Measurements from ENCODE around the gene CCDC40.

CCDC40 gene

DNA sequence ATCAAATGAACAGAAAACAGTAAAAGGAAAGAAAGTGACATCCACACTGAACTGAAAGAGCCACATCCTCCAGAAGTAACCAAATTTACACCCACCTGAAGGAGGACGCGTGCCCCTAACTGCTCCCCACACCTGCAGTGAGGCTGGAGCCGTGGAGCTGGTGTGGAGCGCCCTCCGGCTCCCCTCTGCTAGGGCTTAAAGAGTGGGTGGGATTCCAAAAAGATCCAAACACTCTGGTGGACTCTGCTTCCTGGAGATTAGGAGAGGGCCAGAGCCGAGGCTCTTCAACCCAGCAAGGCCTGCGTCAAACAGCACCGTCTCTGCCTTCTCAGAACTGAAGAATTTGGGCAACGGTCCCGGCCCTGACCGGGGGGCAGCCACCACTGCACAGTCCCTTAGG lies 15.2 kb downstream of the CCDC40 start:
- DNase-seq: no peak

- DNase-seq: no peak
Measured at GRCh38 chr17:80053102-80053501, 16.7 kb downstream of the CCDC40 start.

GRCh38 chr17:80055597-80055996 lies 19.2 kb downstream of the CCDC40 start:
- no peak for DNase-seq

- DNase-seq: no peak
Measured at GRCh38 chr17:80058311-80058955, 22.0 kb downstream of the CCDC40 start.

GRCh38 chr17:80060644-80061043 lies 24.2 kb downstream of the CCDC40 start:
- DNase-seq: no peak

GRCh38 chr17:80061421-80061820 lies 25.0 kb downstream of the CCDC40 start:
- no peak for DNase-seq

DNA sequence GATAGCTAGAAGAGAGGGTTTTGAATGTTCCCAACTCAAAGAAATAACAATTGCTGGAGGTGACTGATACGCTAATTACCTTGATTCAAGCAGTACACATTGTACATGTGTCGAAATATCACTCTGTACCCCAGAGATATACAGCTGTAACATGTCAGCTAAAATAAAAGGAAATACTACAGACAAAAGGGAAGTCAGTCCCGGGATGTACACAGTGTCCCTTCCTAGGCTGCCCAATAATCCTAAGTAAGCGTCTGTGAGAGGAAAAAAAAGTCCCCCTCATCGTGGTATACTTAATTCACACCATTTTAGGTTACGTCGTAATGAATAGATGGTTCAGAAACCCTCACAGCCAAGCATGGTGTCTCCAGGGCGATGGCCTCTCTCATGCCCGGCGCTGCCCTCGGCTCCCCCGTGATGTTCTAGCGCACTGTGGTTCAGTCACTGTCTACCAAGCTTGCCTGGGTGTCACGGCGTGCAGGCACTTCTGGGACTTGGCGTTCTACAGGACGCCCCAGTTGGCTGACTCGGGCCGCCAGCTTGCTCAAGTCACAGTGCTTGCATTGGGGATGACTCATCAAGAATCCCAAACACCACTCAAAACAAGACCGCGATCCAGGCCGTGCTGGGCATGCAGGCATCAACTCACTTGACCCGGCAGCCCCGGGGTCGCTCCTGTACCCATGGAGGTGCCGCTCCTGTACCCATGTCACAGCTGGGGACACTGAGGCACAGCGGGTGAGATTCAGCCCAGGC lies 27.6 kb downstream of the CCDC40 start:
- no peak for DNase-seq

DNA sequence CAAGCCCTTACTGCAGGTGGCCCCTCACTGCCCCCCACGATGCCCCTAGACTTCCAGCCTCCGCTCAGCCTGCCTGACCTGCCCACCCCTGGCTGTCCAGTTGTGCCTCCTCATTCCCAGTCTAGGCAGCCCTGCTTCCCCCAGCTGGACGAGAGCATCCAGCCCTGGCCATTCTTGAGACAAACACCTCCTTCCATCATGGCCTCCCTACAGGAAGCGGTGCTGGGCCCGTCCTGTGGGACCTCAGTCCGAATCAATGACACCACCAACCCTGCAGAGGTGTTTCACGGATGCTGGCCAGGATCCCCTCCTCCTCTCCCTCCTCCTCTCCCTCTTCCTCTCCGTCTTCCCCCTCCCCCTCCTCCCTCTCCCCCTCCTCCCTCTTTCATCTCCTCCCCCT lies 28.3 kb downstream of the CCDC40 start:
- no peak for DNase-seq

DNA sequence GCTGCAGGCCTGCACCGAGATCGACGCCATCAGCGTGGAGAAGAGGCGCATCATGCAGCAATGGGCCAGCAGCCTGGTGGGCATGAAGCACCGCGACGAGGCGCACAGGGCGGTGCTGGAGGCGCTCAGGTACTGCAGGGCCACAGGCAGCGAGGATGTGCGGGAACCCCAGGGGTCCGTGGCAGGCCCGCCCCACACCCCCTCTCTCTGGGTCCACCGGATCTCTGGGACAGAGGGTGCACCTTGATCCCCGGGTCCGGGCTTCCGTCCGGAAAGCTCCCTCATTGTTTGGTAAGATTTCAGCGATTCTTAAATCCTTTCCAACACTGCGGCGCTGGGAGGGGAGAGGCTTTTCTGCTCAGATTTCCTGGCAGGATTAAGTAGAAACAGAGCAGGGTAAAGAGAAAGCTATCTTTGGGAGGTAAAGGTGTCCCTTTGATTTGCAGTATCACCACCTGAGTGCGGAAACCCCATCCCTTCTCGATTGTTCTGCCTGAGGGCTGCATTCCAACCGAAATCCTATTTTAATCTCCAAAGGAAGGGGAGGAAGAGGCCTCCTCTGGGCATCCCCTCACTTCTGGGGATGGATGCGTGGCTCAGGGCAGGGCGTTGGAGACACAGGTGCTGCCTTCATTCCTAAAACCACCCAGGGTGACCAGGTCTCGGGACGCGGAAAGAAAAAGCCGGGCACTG lies 29.2 kb downstream of the CCDC40 start:
- no peak for DNase-seq

DNA sequence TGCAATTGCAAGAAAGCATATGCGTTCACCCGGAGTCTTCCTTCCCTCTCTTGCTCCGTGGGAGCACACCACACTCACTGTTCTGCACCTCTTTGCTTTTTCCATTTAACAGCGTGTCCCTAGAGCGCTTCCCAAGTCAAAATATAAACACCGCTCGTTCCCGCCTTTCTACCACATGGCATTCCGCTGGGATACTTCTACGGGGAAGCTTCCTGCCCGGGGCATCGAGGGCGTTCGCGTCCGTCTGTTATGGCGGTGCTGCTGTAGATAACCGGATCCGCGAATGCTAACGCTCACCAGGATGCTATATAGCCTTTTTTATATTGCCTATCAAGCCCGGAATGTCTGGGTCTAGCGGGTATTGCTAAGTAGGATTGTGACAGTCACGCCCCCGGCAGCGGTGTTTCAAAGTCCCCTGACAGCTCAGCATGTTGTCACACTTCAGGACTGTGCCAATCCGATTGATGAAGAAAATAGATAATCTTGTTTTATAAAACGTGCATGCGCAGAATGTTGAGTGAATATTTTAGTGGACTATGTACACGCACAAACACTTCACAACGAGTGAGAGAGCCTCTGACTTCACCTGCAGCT lies 31.0 kb downstream of the CCDC40 start:
- DNase-seq: no peak

DNA sequence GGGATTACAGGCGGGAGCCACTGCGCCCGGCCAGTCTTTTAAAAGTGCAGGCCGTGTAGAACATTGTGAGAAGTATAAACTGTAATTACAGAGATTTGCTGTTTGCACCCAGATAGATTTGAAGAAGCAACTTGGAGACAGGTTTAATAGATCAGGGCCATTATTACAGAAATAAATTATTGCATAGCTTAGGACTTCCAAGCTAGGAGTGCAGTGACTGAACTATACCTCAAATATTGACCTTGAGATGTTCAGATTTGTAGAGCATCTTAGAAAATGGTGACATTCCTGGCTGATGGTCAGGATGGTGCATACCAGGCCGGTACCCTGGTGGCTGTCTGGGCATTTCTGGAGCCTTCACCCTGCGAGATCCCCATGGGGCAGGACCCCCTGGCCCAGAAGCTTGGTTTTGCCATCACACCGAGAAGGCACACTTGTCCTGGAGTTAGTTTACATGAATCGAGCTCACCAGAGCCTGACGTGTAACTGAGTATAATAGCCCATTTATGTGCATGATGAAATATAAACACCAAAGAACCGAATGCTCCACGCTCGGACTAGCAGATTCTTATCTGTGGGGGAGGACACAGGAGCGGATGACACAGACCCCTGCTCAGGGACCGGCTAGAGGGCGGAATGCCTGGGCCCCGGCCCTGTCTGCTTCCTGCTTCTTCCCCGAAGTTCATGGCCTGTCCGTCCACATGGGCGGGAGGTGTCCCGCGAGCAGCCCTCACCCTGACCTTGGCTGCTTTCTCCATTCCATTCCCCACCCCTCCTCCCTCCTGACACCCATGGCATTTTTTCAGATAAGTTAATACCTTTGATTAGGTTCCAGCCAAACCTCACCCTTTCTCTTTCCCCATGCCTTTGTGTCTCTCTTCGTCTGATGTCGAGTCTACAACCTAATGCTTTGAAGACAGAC lies 32.1 kb downstream of the CCDC40 start:
- DNase-seq: no peak

DNA sequence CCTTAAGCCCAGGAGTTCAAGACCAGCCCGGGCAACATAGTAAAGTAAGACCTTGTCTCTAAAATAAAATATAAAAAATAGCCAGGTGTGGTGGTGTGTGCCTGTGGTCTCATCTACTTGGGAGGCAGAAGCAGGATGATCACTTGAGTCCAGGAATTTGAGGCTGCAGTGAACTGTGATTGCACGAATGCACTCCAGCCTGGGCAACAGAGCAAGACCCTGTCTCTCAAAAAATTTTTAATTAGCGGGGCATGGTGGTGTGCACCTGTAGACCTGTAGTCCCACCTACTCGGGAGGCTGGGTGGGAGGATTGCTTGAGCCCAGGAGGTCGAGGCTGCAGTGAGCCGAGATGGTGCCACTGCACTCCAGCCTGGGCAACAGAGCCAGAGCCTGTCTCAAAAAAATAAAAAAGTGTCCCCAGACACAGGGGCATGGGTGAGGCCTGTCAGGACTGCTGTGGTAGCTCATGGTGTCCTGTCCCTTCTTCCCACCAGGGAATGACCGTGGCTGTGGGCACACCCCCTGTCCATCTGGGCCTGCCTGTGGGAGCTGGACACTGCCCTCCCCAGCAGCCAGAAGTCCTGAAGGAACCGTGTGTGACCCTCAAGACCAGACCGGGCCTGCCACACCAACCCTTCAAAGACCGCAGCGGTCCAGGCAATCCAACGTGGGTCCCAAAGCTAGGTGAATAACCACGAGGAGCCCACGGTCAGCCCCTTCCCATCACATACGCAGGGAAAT lies 34.1 kb downstream of the CCDC40 start:
- DNase-seq: no peak

- DNase-seq: no peak
Measured at GRCh38 chr17:80071116-80071841, 34.8 kb downstream of the CCDC40 start.

DNA sequence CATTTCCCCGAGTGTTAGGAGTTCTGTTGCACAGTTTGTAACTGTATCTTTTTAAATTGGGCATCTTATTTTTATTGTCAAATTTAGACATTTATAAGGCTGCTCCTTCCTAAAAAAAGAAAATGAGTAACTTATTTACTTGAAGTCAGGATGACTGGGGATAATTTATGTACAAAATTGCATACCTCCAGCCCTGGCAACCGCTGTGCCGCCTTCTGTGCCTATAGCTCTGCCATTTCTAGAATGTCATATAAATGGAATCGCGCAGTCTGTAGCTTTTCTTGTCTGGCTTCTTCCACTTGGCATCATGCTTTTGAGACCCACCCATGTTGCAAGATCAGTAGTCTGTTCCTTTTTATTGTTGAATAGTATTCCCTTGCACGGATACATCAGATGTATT lies 36.0 kb downstream of the CCDC40 start:
- no peak for DNase-seq

GRCh38 chr17:80080081-80080480 lies 43.6 kb downstream of the CCDC40 start:
- no peak for DNase-seq

DNA sequence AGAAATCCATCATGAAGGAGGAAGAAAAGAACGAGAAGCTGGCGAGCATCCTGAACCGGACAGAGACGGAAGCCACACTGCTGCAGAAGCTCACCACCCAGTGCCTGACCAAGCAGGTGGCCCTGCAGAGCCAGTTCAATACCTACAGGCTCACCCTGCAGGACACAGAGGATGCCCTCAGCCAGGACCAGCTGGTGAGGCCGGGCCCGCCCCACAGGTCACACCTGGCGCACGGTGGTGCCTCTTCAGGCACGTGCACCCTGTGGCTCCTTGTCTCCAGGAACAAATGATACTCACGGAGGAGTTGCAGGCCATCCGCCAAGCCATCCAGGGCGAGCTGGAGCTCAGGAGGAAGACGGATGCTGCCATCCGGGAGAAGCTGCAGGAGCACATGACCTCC lies 45.2 kb downstream of the CCDC40 start:
- DNase-seq: no peak

- DNase-seq: peak; percentile 37
Measured at GRCh38 chr17:80082403-80083135, 46.1 kb downstream of the CCDC40 start.

- no peak for DNase-seq
Measured at GRCh38 chr17:80083136-80083661, 46.8 kb downstream of the CCDC40 start.

DNA sequence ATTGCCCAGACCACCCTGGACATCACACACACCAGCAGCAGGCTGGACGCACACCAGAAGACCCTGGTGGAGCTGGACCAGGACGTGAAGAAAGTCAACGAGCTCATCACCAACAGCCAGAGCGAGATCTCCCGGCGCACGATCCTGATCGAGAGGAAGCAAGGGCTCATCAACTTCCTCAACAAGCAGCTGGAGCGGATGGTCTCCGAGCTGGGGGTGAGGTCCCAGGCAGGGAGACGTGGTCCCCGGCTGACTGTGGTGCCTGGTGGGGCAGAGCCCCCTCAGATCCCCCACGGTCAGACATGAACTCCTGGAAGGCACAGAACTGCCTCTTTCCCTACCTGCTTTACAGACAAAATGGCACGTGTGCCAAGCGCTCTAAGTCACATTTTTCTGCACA lies 48.3 kb downstream of the CCDC40 start:
- no peak for DNase-seq

DNA sequence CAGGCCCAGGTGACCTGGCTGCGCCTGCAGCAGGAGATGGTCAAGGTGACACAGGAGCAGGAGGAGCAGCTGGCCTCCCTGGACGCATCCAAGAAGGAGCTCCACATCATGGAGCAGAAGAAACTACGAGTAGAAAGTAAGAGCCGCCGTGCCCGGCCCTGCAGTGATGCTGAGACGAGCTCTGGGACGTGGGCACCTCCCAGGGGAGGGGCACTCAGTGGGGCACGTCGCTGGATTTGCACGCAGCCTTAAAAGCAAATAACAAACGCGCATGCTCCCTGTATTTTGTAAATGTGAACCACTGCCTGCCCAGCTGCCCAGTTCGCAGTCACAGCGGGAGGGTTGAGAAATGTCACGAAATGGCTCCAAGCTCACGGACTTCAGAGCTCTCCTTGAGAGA lies 49.6 kb downstream of the CCDC40 start:
- no peak for DNase-seq
